ENCODE measurements around the gene ATPAF2. TPM values are rescaled to one million over a fixed set of nuclear protein-coding genes. Genes with fewer than 3 reads are reported as not detected.

ATPAF2 gene
- 15.8 TPM for polyA plus RNA-seq (2013, experiment 1 of 2)
- polyA plus RNA-seq (2013, experiment 2 of 2): 19.5 TPM

DNA sequence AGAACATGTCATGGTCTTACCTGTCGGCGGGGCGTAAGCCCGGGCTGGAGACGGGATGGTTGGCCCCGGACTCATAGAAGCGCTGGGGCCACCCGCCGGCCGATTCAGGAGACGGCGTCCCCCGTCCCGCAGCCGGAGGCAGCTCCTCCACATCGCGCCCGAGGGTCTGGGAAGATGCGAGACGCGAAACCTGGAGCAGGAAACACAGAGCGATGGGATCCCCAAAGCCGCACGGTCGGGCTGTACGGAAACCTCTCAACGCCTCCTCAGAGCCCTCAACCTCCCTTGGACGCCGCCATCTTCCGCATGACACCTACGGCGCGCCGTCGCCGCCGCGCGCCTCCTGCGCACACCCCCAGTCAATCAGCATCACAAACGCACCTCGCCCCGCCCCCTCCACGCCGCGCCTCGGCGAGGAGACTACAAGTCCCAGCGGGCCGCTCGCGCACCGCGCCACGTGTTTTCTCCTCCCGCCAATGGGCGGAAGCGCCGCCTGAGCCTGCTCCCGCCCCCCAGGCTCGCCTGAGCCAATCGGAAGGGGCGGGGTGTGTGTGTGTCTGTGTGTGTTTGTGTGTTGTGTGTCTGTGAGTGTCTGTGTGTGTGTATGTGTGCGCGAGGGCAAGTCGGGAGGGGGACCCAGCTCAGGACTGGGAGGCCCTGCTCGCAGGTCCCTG, at the start of gene ATPAF2, which contains the start of gene GID4:
Gene ATPAF2, minus strand, starts transcription at position 308 of the 674 bp plus-strand sequence. Its CDS starts 155 bp downstream, at position 153.
Gene GID4, plus strand, starts transcription at position 548 of the 674 bp plus-strand sequence. Its CDS starts 57 bp downstream, at position 605.
- Histone ChIP-seq H3K9me3 (ENCODE audit: insufficient read depth, low read depth, low read length) (no peaks in the 10 kb centered on the region), H3K4me3 (ENCODE audit: low read length) (peak within 1 kb of the TSS; percentile 91), H3K9ac (ENCODE audit: low read depth, low read length) (peak within 1 kb of the TSS; percentile 78), H3K36me3 (ENCODE audit: insufficient read depth, low read length) (no peaks in the 10 kb centered on the region), H3K27me3 (ENCODE audit: insufficient read depth, low read length) (no peaks in the 10 kb centered on the region), H3K27ac (ENCODE audit: low read depth, low read length) (peak within 1 kb of the TSS; percentile 58; the same call in 1 of the 2 replicates), H3K4me1 (ENCODE audit: insufficient read depth, low read length) (peaks cover 13% of the 10 kb centered on the region; the same call in 1 of the 2 replicates)
- WGBS: under 1% methylated on average over 66 of the region's 67 CpGs

DNA sequence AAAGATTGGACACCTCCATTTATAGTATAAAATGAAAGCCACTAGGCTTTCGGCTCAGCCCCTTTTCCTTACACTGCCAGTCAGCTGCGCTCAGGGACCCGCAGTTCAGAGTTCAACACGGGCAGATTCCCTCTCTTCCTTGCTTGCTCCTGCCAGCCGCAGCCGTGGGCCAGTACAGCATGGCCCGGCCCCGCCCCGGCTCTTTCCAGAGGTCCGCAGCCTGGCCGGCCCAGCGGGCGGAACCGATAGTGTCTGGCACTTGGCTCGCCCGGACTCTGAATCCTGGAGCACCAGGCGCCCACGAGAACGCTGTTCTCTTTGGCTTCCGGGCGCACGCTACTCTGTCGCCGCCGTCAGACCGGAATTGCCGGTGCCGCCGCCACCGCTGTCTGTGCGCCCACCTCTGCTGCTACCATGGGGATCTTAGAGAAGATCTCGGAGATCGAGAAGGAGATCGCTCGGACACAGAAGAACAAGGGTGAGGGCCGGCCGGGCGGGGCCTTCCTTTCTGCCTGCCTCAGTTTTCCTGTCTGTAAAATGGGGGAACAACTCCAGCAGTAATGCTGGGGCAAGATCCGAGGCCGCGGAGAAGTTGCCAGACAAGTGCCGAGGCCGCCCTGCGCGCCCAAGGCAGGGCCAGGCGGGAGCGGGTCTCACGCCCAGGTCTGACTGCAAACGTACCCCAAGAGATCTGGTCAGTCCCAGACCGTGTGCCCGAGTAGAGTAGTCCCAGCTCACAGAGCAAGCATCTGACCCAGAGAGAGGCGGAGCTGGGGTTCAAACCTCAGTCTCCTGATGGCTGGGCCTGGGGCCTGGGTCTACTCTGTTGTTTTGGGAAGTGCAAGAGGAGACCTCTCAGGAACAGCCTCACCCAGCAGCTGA, 48.9 kb upstream of the ATPAF2 start, which contains the start of gene DRG2:
Gene DRG2, plus strand, starts transcription at position 339 of the 882 bp plus-strand sequence. Its CDS starts 76 bp downstream, at position 415.
- Histone ChIP-seq H3K4me1 (ENCODE audit: insufficient read depth, low read length) (no peaks in the 10 kb centered on the region), H3K4me3 (ENCODE audit: low read length) (peak within 1 kb of the TSS; percentile 94), H3K36me3 (ENCODE audit: insufficient read depth, low read length) (peaks cover 11% of the 10 kb centered on the region), H3K9me3 (ENCODE audit: insufficient read depth, low read depth, low read length) (no peaks in the 10 kb centered on the region), H3K27ac (ENCODE audit: low read depth, low read length) (peak within 1 kb of the TSS; percentile 64; the same call in 1 of the 2 replicates), H3K9ac (ENCODE audit: low read depth, low read length) (peak within 1 kb of the TSS; percentile 85), H3K27me3 (ENCODE audit: insufficient read depth, low read length) (no peaks in the 10 kb centered on the region)
- 2% methylated on average over 52 of the region's 52 CpGs for WGBS

GRCh38 chr17:18084256-18084655, 45.3 kb upstream of the ATPAF2 start:
- H3K27ac ChIP-seq (ENCODE audit: low read depth, low read length): no peak overlapping the region
- no peak overlapping the region for H3K4me3 ChIP-seq (ENCODE audit: low read length)
- WGBS: 93% methylated on average over 4 of the region's 4 CpGs
- H3K27me3 ChIP-seq (ENCODE audit: insufficient read depth, low read length): no peaks in the 10 kb centered on the region
- H3K4me1 ChIP-seq (ENCODE audit: insufficient read depth, low read length): no peaks in the 10 kb centered on the region
- H3K9ac ChIP-seq (ENCODE audit: low read depth, low read length): no peak overlapping the region
- no peaks in the 10 kb centered on the region for H3K36me3 ChIP-seq (ENCODE audit: insufficient read depth, low read length)
- H3K9me3 ChIP-seq (ENCODE audit: insufficient read depth, low read depth, low read length): no peaks in the 10 kb centered on the region

GRCh38 chr17:18079543-18079942, 40.6 kb upstream of the ATPAF2 start:
- no peaks in the 10 kb centered on the region for H3K9me3 ChIP-seq (ENCODE audit: insufficient read depth, low read depth, low read length)
- H3K4me3 ChIP-seq (ENCODE audit: low read length): no peak overlapping the region
- H3K36me3 ChIP-seq (ENCODE audit: insufficient read depth, low read length): no peaks in the 10 kb centered on the region
- WGBS: 93% methylated on average over 4 of the region's 4 CpGs
- no peaks in the 10 kb centered on the region for H3K27me3 ChIP-seq (ENCODE audit: insufficient read depth, low read length)
- no peaks in the 10 kb centered on the region for H3K4me1 ChIP-seq (ENCODE audit: insufficient read depth, low read length)
- H3K27ac ChIP-seq (ENCODE audit: low read depth, low read length): no peak overlapping the region
- H3K9ac ChIP-seq (ENCODE audit: low read depth, low read length): no peak overlapping the region

DNA sequence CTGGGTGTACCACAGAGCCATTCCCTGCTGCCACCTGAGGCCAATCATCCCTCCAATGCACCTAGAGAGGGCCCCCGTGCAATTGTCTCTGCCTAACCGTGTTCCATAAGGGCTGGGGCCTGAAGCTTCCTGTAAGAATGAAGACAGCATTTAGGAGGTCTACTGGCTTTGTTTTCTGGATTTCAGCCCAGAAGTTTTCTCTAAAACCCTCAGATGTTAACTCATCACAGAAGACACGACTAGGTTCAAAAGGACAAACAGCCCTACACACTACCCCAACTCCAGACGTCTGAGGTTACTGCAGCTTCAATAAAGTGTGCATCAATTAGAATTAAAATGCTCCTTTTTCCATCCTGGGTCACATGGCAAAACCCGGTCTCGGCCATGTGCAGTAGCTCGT, 38.0 kb upstream of the ATPAF2 start:
- Histone ChIP-seq H3K4me1 (ENCODE audit: insufficient read depth, low read length) (no peaks in the 10 kb centered on the region), H3K9ac (ENCODE audit: low read depth, low read length) (no peak overlapping the region), H3K4me3 (ENCODE audit: low read length) (no peak overlapping the region), H3K27ac (ENCODE audit: low read depth, low read length) (no peak overlapping the region), H3K9me3 (ENCODE audit: insufficient read depth, low read depth, low read length) (no peaks in the 10 kb centered on the region), H3K36me3 (ENCODE audit: insufficient read depth, low read length) (no peaks in the 10 kb centered on the region), H3K27me3 (ENCODE audit: insufficient read depth, low read length) (no peaks in the 10 kb centered on the region)
- WGBS: 94% methylated on average over 7 of the region's 7 CpGs

GRCh38 chr17:18074566-18075272, 35.8 kb upstream of the ATPAF2 start:
- Histone ChIP-seq H3K27ac (ENCODE audit: low read depth, low read length) (no peak overlapping the region), H3K9me3 (ENCODE audit: insufficient read depth, low read depth, low read length) (no peaks in the 10 kb centered on the region), H3K27me3 (ENCODE audit: insufficient read depth, low read length) (no peaks in the 10 kb centered on the region), H3K9ac (ENCODE audit: low read depth, low read length) (no peak overlapping the region), H3K4me3 (ENCODE audit: low read length) (no peak overlapping the region), H3K36me3 (ENCODE audit: insufficient read depth, low read length) (no peaks in the 10 kb centered on the region), H3K4me1 (ENCODE audit: insufficient read depth, low read length) (peaks cover 11% of the 10 kb centered on the region; the same call in 1 of the 2 replicates)
- 93% methylated on average over 6 of the region's 6 CpGs for whole genome bisulfite sequencing

- Histone ChIP-seq H3K9ac (ENCODE audit: low read depth, low read length) (no peak overlapping the region), H3K36me3 (ENCODE audit: insufficient read depth, low read length) (no peaks in the 10 kb centered on the region), H3K27me3 (ENCODE audit: insufficient read depth, low read length) (no peaks in the 10 kb centered on the region), H3K27ac (ENCODE audit: low read depth, low read length) (no peak overlapping the region), H3K4me1 (ENCODE audit: insufficient read depth, low read length) (peaks cover 11% of the 10 kb centered on the region; the same call in 1 of the 2 replicates), H3K4me3 (ENCODE audit: low read length) (no peak overlapping the region), H3K9me3 (ENCODE audit: insufficient read depth, low read depth, low read length) (no peaks in the 10 kb centered on the region)
Observed at GRCh38 chr17:18071751-18072150, 32.8 kb upstream of the ATPAF2 start.

DNA sequence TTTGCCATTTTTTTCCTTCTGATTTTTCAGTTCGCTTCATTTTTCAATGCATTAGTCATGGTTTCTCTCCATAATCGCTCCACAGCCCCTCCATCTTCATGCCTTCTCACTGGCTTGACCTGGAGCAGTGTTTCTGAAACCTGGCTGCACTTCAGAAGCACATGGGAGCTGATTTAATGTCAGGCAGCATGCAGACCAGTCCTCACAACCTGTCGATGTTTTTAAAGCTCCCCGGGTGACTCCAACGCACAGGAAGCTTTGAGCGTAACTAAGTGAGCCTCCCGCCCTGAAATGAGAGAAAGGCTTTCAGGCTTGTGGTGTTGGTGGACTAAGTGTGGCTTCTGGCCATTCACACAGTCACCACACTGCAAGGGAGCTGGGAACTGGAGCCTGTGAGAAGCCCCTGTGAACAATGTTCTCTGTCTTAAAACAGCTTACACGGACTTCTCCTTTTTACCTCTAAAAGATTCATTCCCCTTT, 31.9 kb upstream of the ATPAF2 start:
- Histone ChIP-seq H3K9me3 (ENCODE audit: insufficient read depth, low read depth, low read length) (no peaks in the 10 kb centered on the region), H3K36me3 (ENCODE audit: insufficient read depth, low read length) (peaks cover 7% of the 10 kb centered on the region; the same call in 1 of the 2 replicates), H3K4me3 (ENCODE audit: low read length) (no peak overlapping the region), H3K9ac (ENCODE audit: low read depth, low read length) (peak overlapping the region; percentile 25; the same call in 1 of the 2 replicates), H3K27me3 (ENCODE audit: insufficient read depth, low read length) (no peaks in the 10 kb centered on the region), H3K27ac (ENCODE audit: low read depth, low read length) (no peak overlapping the region), H3K4me1 (ENCODE audit: insufficient read depth, low read length) (peaks cover 11% of the 10 kb centered on the region; the same call in 1 of the 2 replicates)
- WGBS: 64% methylated on average over 8 of the region's 8 CpGs

GRCh38 chr17:18069101-18069500, 30.1 kb upstream of the ATPAF2 start:
- H3K4me3 ChIP-seq (ENCODE audit: low read length): no peak overlapping the region
- no peaks in the 10 kb centered on the region for H3K27me3 ChIP-seq (ENCODE audit: insufficient read depth, low read length)
- peaks cover 17% of the 10 kb centered on the region for H3K36me3 ChIP-seq (ENCODE audit: insufficient read depth, low read length)
- H3K9me3 ChIP-seq (ENCODE audit: insufficient read depth, low read depth, low read length): no peaks in the 10 kb centered on the region
- H3K4me1 ChIP-seq (ENCODE audit: insufficient read depth, low read length): peaks cover 11% of the 10 kb centered on the region; the same call in 1 of the 2 replicates
- H3K9ac ChIP-seq (ENCODE audit: low read depth, low read length): no peak overlapping the region
- WGBS: 100% methylated on average over 2 of the region's 2 CpGs
- no peak overlapping the region for H3K27ac ChIP-seq (ENCODE audit: low read depth, low read length)

GRCh38 chr17:18066866-18067265, 27.9 kb upstream of the ATPAF2 start:
- WGBS: 90% methylated on average over 4 of the region's 4 CpGs

More at GRCh38 chr17:18066866-18067265, 27.9 kb upstream of the ATPAF2 start:
- peaks cover 11% of the 10 kb centered on the region; the same call in 1 of the 2 replicates for H3K4me1 ChIP-seq (ENCODE audit: insufficient read depth, low read length)
- no peak overlapping the region for H3K27ac ChIP-seq (ENCODE audit: low read depth, low read length)
- H3K36me3 ChIP-seq (ENCODE audit: insufficient read depth, low read length): peaks cover 27% of the 10 kb centered on the region
- H3K9ac ChIP-seq (ENCODE audit: low read depth, low read length): no peak overlapping the region
- H3K27me3 ChIP-seq (ENCODE audit: insufficient read depth, low read length): no peaks in the 10 kb centered on the region
- no peak overlapping the region for H3K4me3 ChIP-seq (ENCODE audit: low read length)
- no peaks in the 10 kb centered on the region for H3K9me3 ChIP-seq (ENCODE audit: insufficient read depth, low read depth, low read length)
